SU-DHL-6 (cell line): ENCODE measurements around the gene SLC5A2.

ENCODE experiments used
- H2AFZ ChIP-seq: fragments of 200-600 bp; sonication (generic); 2 replicates; pipeline ENCODE4 v1.6.1; 2014; ENCODE audit warnings: low read depth, mild to moderate bottlenecking, moderate library complexity, mixed read lengths, antibody characterized with exemption, low read length; ENCODE audit not compliant: severe bottlenecking
- H3F3A ChIP-seq: fragments of 200-600 bp; shearing (Covaris generic); 2 replicates; pipeline ENCODE4 v1.6.0; 2016; ENCODE audit warnings: antibody characterized with exemption, mild to moderate bottlenecking; ENCODE audit not compliant: insufficient read depth
- H3K27ac ChIP-seq: fragments of 200-600 bp; sonication (generic); 2 replicates; pipeline ENCODE4 v1.5.1; 2016; ENCODE audit warnings: low read depth, mild to moderate bottlenecking, low read length, moderate library complexity, mixed read lengths
- H3K27me3 ChIP-seq: fragments of 200-600 bp; sonication (generic), shearing (Covaris generic); 2 replicates; pipeline ENCODE4 v1.6.0; 2014; ENCODE audit warnings: mild to moderate bottlenecking, low read length
- H3K36me3 ChIP-seq: fragments of 200-600 bp; sonication (generic); 2 replicates; pipeline ENCODE4 v1.6.1; 2014; ENCODE audit warnings: mild to moderate bottlenecking, low read length, mixed read lengths
- H3K4me2 ChIP-seq: fragments of 300-600, 200-600 bp; shearing (Covaris generic), sonication (generic); 2 replicates; pipeline ENCODE4 v1.6.0; 2014; ENCODE audit warnings: low read length, low read depth, mild to moderate bottlenecking; ENCODE audit not compliant: poor library complexity, severe bottlenecking
- H3K4me3 ChIP-seq: fragments of 200-600 bp; sonication (generic); 2 replicates; pipeline ENCODE4 v1.5.1; 2014; ENCODE audit warnings: antibody characterized with exemption, low read length, mild to moderate bottlenecking, mixed read lengths; ENCODE audit not compliant: insufficient read depth, poor library complexity, severe bottlenecking
- H3K79me2 ChIP-seq: fragments of 200-600 bp; sonication (generic); 2 replicates; pipeline ENCODE4 v1.6.1; 2014; ENCODE audit warnings: mild to moderate bottlenecking, low read length, moderate library complexity; ENCODE audit not compliant: insufficient read depth
- H3K9ac ChIP-seq: fragments of 200-600 bp; sonication (generic); 2 replicates; pipeline ENCODE4 v1.7.0; 2014; ENCODE audit warnings: mild to moderate bottlenecking, low read length
- H3K9me2 ChIP-seq: fragments of 200-600 bp; sonication (generic); replicated peaks from 2 replicates; pipeline ENCODE4 v1.6.1; 2014; ENCODE audit warnings: low read length; ENCODE audit not compliant: insufficient read depth
- H3K9me3 ChIP-seq: fragments of 200-600 bp; sonication (generic); 2 replicates; pipeline ENCODE4 v1.6.1; 2014; ENCODE audit warnings: low read length, mixed read lengths; ENCODE audit not compliant: insufficient read depth
- H4K20me1 ChIP-seq: fragments of 200-600 bp; sonication (generic); 2 replicates; pipeline ENCODE4 v1.6.1; 2014; ENCODE audit warnings: low read depth, mild to moderate bottlenecking, antibody characterized with exemption, low read length, moderate library complexity, mixed read lengths
- CTCF ChIP-seq: fragments of 200-600 bp; sonication (generic); IDR thresholded peaks from one replicate; pipeline ENCODE4 v1.5.1; 2017; ENCODE audit warnings: antibody characterized with exemption, mild to moderate bottlenecking, low read length, moderate library complexity; ENCODE audit not compliant: insufficient read depth, poor library complexity, severe bottlenecking
- EZH2phosphoT487 ChIP-seq: fragments of 200-600 bp; sonication (generic), shearing (Covaris generic); conservative IDR thresholded peaks from 2 replicates; pipeline ENCODE4 v1.6.1; 2018; ENCODE audit warnings: mild to moderate bottlenecking, antibody characterized with exemption, low read length, moderate library complexity, mixed read lengths

The SLC5A2 gene

GRCh38 chr16:31476303-31477219 lies 6.4 kb upstream of the SLC5A2 start:
- no peaks in the 10 kb centered on the region for H3K36me3 ChIP-seq
- H3K9ac ChIP-seq, result no peak overlapping the region
- no peaks in the 10 kb centered on the region for H3K9me2 ChIP-seq
- no peak overlapping the region for H2AFZ ChIP-seq
- no peaks in the 10 kb centered on the region for H3F3A ChIP-seq
- no peak overlapping the region for H3K4me2 ChIP-seq
- TF ChIP-seq EZH2phosphoT487 (no peak), CTCF (no peak)
- no peak overlapping the region for H3K4me3 ChIP-seq
- H4K20me1 ChIP-seq, result no peaks in the 10 kb centered on the region
- no peaks in the 10 kb centered on the region for H3K79me2 ChIP-seq
- H3K27me3 ChIP-seq, result no peaks in the 10 kb centered on the region
- no peaks in the 10 kb centered on the region for H3K9me3 ChIP-seq
- H3K27ac ChIP-seq, result no peak overlapping the region

GRCh38 chr16:31477220-31478216 lies 5.4 kb upstream of the SLC5A2 start:
- Histone ChIP-seq H3K9me2 (no peaks in the 10 kb centered on the region), H2AFZ (no peak overlapping the region), H3K4me3 (no peak overlapping the region), H4K20me1 (no peaks in the 10 kb centered on the region), H3K79me2 (no peaks in the 10 kb centered on the region), H3K36me3 (no peaks in the 10 kb centered on the region), H3K4me2 (no peak overlapping the region), H3K9me3 (no peaks in the 10 kb centered on the region), H3K27me3 (no peaks in the 10 kb centered on the region), H3K27ac (no peak overlapping the region), H3F3A (no peaks in the 10 kb centered on the region), H3K9ac (no peak overlapping the region)
- TF ChIP-seq EZH2phosphoT487 (no peak), CTCF (no peak)

GRCh38 chr16:31478956-31479355 lies 4.0 kb upstream of the SLC5A2 start:
- Histone ChIP-seq H3K9ac (no peak overlapping the region), H3K27ac (no peak overlapping the region)

More at GRCh38 chr16:31478956-31479355, 4.0 kb upstream of the SLC5A2 start:
- Histone ChIP-seq H2AFZ (no peak overlapping the region), H3K79me2 (no peaks in the 10 kb centered on the region), H3F3A (no peaks in the 10 kb centered on the region), H3K9me3 (no peaks in the 10 kb centered on the region), H3K27me3 (no peaks in the 10 kb centered on the region), H4K20me1 (no peaks in the 10 kb centered on the region), H3K4me3 (no peak overlapping the region), H3K36me3 (no peaks in the 10 kb centered on the region), H3K4me2 (no peak overlapping the region), H3K9me2 (no peaks in the 10 kb centered on the region)
- no peak for TF ChIP-seq CTCF
- TF ChIP-seq EZH2phosphoT487, result no peak
